ENCODE measurements around the gene STPG3. TPM values are rescaled to one million over a fixed set of nuclear protein-coding genes. Genes with fewer than 3 reads are reported as not detected.

The STPG3 gene
- total and polyA plus RNA-seq, 2 of the 13 experiments (the other 11 are each of a cell fraction or from before 2014, with no cell fraction given) = not detected

- TF ChIP-seq ZBED4 (CRISPR knock-in tag; IDR thresholded peaks at IDR 0.05; ENCODE audit: borderline replicate concordance) = peak; percentile 82; the same call in 1 of the 2 replicates
Measured at GRCh38 chr9:137229903-137230704, 21.0 kb upstream of the STPG3 start (continued).

- Histone ChIP-seq H3K4me2 (ENCODE audit: low read depth, low read length) (peak within 1 kb of the TSS; percentile 96), H3K9me3 (ENCODE audit: low read length) (no peaks in the 10 kb centered on the region), H3K9ac (ENCODE audit: insufficient read depth, low read depth, low read length) (peak within 1 kb of the TSS; percentile 65), H3K36me3 (replicated peaks in 1 of 2; ENCODE audit: control insufficient read depth in 1 of 2, insufficient read depth in 2 of 2, low read length in 2 of 2) (no peaks in the 10 kb centered on the region), H2AFZ (ENCODE audit: low read length) (no peak within 1 kb of the TSS), H3K4me1 (ENCODE audit: insufficient read depth, low read length) (peaks cover 72% of the 10 kb centered on the region), H3K27me3 (ENCODE audit: control insufficient read depth in 1 of 2, insufficient read depth in 2 of 2, low read length in 2 of 2) (no peaks in the 10 kb centered on the region), H3K27ac (ENCODE audit: extremely low read length, insufficient read depth, low read length) (peak within 1 kb of the TSS; percentile 75), H3K79me2 (ENCODE audit: insufficient read depth, low read length) (peaks cover 4% of the 10 kb centered on the region), H3K4me3 (replicated peaks in 1 of 3; ENCODE audit: insufficient read depth in 1 of 3, low read depth in 2 of 3, low read length in 3 of 3) (peak within 1 kb of the TSS; percentile 53 to 72 (median 62)), H4K20me1 (ENCODE audit: insufficient read depth, low read length) (no peaks in the 10 kb centered on the region)
- in situ Hi-C loops (cut with HindIII; ENCODE audit: extremely low pct_ligation_motif_present, low pct_unique_long_range_greater_than_20kb) = no loop called here
- 43% methylated on average over 3 of the region's 14 CpGs for WGBS (ENCODE audit: low lambda C conversion rate)
- ChIA-PET POLR2A (interaction anchor here (1.0 to 2.7 kb wide), 5 partner anchors 10 to 80 kb away, joined by 3 to 16 read pairs (median 7); partner anchors contain the start of genes TPRN and TUBB4B), CTCF (ENCODE audit: low intra/inter-chr PET ratio, low total read pairs) (no interaction called here)
- ATAC-seq (no peak), FAIRE-seq (no peak), DNase-seq (ENCODE audit: low spot score) (no peak)
- intact Hi-C loops (cut with micrococcal nuclease; ENCODE audit: unreplicated experiment) = no loop called here
- BruUV-seq (replicated peaks) = no TSS peak
- 0 out of 2 replicates have a peak, but pooled peaks have one; percentile 7 for TF ChIP-seq PAF1 (CRISPR knock-in tag; IDR thresholded peaks at IDR 0.05)
- peak; percentile 42 for TF ChIP-seq HNRNPH1 (optimal IDR thresholded peaks at IDR 0.05; ENCODE audit: low read depth, low read length)
- no peak for TF ChIP-seq ARHGAP35 (CRISPR knock-in tag; IDR thresholded peaks at IDR 0.05; ENCODE audit: borderline replicate concordance)
- 0 out of 2 replicates have a peak, but pooled peaks have one; percentile 58 for TF ChIP-seq THAP9 (CRISPR knock-in tag; IDR thresholded peaks at IDR 0.05; ENCODE audit: borderline replicate concordance)
- TF ChIP-seq ZZZ3 (CRISPR knock-in tag; IDR thresholded peaks at IDR 0.05; ENCODE audit: borderline replicate concordance) = no peak
- TF ChIP-seq GATA4 (IDR thresholded peaks at IDR 0.05; ENCODE audit: borderline replicate concordance, low read depth) = 0 out of 2 replicates have a peak, but pooled peaks have one; percentile 6
- no peak for TF ChIP-seq ZNF512B (CRISPR knock-in tag; IDR thresholded peaks at IDR 0.05; ENCODE audit: borderline replicate concordance)
- TF ChIP-seq TBX3 (IDR thresholded peaks at IDR 0.05; ENCODE audit: borderline replicate concordance) = no peak
Measured at GRCh38 chr9:137230705-137231371, 20.2 kb upstream of the STPG3 start, which contains the start of gene SLC34A3. TSS of gene SLC34A3 (plus strand) at chr9:137230901. CDS start at chr9:137231703, 802 bp downstream.

All from HepG2 (cell line).